ENCODE results near the gene ANO10.

Gene ANO10

DNA sequence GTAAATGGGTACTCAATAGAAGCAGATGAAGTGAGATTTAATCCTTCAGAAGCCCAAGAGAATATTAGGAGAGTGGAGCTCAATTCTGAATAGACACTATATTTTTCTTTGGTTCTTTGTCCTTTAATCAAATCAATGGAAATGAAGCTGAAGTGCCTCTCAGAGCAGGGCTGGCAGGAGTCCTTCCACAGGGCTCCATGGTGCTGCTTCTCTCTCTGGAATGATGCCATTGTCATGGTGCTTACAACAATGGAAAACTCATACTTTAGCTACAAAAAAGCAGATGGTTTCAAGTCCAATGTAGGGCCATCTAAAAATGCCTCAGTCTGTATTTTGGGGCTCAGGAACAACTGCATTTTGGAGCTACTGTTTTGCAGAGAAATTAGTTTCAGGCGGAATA, 210.4 kb downstream of the ANO10 start (continued):
- TF ChIP-seq ZNF692 (tag by site-specific recombination; IDR thresholded peaks at IDR 0.05) (no peak), ZNF175 (tag by site-specific recombination; IDR thresholded peaks at IDR 0.05) (no peak), ZNF549 (tag by site-specific recombination; IDR thresholded peaks at IDR 0.05) (no peak), ZNF791 (tag by site-specific recombination; IDR thresholded peaks at IDR 0.05) (no peak), IKZF3 (tag by site-specific recombination; IDR thresholded peaks at IDR 0.05) (no peak), ZFP3 (tag by site-specific recombination; IDR thresholded peaks at IDR 0.05; ENCODE audit: low read depth) (no peak)
- TF ChIP-seq, protein P1, sequence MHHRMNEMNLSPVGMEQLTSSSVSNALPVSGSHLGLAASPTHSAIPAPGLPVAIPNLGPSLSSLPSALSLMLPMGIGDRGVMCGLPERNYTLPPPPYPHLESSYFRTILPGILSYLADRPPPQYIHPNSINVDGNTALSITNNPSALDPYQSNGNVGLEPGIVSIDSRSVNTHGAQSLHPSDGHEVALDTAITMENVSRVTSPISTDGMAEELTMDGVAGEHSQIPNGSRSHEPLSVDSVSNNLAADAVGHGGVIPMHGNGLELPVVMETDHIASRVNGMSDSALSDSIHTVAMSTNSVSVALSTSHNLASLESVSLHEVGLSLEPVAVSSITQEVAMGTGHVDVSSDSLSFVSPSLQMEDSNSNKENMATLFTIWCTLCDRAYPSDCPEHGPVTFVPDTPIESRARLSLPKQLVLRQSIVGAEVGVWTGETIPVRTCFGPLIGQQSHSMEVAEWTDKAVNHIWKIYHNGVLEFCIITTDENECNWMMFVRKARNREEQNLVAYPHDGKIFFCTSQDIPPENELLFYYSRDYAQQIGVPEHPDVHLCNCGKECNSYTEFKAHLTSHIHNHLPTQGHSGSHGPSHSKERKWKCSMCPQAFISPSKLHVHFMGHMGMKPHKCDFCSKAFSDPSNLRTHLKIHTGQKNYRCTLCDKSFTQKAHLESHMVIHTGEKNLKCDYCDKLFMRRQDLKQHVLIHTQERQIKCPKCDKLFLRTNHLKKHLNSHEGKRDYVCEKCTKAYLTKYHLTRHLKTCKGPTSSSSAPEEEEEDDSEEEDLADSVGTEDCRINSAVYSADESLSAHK (tag by site-specific recombination; IDR thresholded peaks at IDR 0.05) = no peak
- TF ChIP-seq, protein P2, sequence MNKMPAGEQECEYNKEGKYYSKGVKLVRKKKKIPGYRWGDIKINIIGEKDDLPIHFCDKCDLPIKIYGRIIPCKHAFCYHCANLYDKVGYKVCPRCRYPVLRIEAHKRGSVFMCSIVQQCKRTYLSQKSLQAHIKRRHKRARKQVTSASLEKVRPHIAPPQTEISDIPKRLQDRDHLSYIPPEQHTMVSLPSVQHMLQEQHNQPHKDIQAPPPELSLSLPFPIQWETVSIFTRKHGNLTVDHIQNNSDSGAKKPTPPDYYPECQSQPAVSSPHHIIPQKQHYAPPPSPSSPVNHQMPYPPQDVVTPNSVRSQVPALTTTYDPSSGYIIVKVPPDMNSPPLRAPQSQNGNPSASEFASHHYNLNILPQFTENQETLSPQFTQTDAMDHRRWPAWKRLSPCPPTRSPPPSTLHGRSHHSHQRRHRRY (tag by site-specific recombination; IDR thresholded peaks at IDR 0.05) = no peak

- Histone ChIP-seq H3K4me3 (ENCODE audit: low read depth, low read length) (no peak overlapping the region), H3K9me3 (ENCODE audit: control insufficient read depth, insufficient read depth, low read depth, low read length) (no peaks in the 10 kb centered on the region), H3K27ac (ENCODE audit: extremely low read depth, low read depth, low read length) (no peak overlapping the region), H3K36me3 (ENCODE audit: control insufficient read depth in 2 of 2, insufficient read depth in 1 of 2, low read length in 2 of 2) (no peaks in the 10 kb centered on the region; a peak in 1 of 3 replicates), H3K4me1 (ENCODE audit: control insufficient read depth, insufficient read depth, low read length) (no peaks in the 10 kb centered on the region)
- ChIA-PET POLR2A (no interaction called here), CTCF (interaction anchor here (0.7 kb wide), 1 partner anchor 183 kb away, joined by 3 read pairs; no protein-coding TSS in a partner anchor)
- no peak for TF ChIP-seq ELK4 (IDR thresholded peaks at IDR 0.05; ENCODE audit: borderline replicate concordance, low read depth, low read length)
- TF ChIP-seq ZNF621 (tag by site-specific recombination; IDR thresholded peaks at IDR 0.05) = no peak
- no peak for TF ChIP-seq ZNF23 (tag by site-specific recombination; IDR thresholded peaks at IDR 0.05; ENCODE audit: borderline replicate concordance)
- TF ChIP-seq ZSCAN18 (tag by site-specific recombination; IDR thresholded peaks at IDR 0.05) = no peak
- no peak for TF ChIP-seq ZNF114 (tag by site-specific recombination; IDR thresholded peaks at IDR 0.05)
- no peak for TF ChIP-seq ZNF416 (tag by site-specific recombination; IDR thresholded peaks at IDR 0.05)
- no peak for TF ChIP-seq PBX3 (CRISPR knock-in tag; IDR thresholded peaks at IDR 0.05)
- no peak for TF ChIP-seq ZNF558 (tag by site-specific recombination; IDR thresholded peaks at IDR 0.05)
- TF ChIP-seq ZNF221 (tag by site-specific recombination; IDR thresholded peaks at IDR 0.05; ENCODE audit: borderline replicate concordance) = no peak
- TF ChIP-seq ZXDB (tag by site-specific recombination; IDR thresholded peaks at IDR 0.05) = no peak
- TF ChIP-seq PRDM2 (tag by site-specific recombination; IDR thresholded peaks at IDR 0.05; ENCODE audit: borderline replicate concordance) = no peak
- no peak for TF ChIP-seq ZNF335 (tag by site-specific recombination; conservative IDR thresholded peaks at IDR 0.05)
- no peak for TF ChIP-seq ZNF292 (tag by site-specific recombination; IDR thresholded peaks at IDR 0.05; ENCODE audit: borderline replicate concordance, low read depth)
- TF ChIP-seq ZNF555 (tag by site-specific recombination; conservative IDR thresholded peaks at IDR 0.05) = no peak
Measured at GRCh38 chr3:43410592-43410991, 211.2 kb downstream of the ANO10 start.
